ENCODE measurements around the gene LAMA4.
A peak's percentile ranks its signal among the peaks of the same experiment; 100 is the strongest.

LAMA4 gene

GRCh38 chr6:112148103-112148502 is 106.3 kb downstream of the LAMA4 start:
- DNase-seq (ENCODE audit: low read depth, low spot score), result no peak
- H3K27ac ChIP-seq (ENCODE audit: low read length), result no peak overlapping the region
- no CpG with 5 or more reads among the region's 6 CpGs for WGBS (ENCODE audit: insufficient coverage, insufficient read length)
- no peak overlapping the region for H3K4me3 ChIP-seq (ENCODE audit: low read length)
- no peaks in the 10 kb centered on the region for H3K36me3 ChIP-seq (ENCODE audit: control insufficient read depth, insufficient read depth, low read length)
- H3K27me3 ChIP-seq (ENCODE audit: control insufficient read depth, insufficient read depth, low read length), result no peaks in the 10 kb centered on the region
- H3K4me1 ChIP-seq (ENCODE audit: control insufficient read depth, insufficient read depth, low read length), result no peaks in the 10 kb centered on the region
- H3K9me3 ChIP-seq (ENCODE audit: control insufficient read depth, insufficient read depth, low read length), result no peaks in the 10 kb centered on the region

- Histone ChIP-seq H3K27me3 (ENCODE audit: control insufficient read depth, insufficient read depth, low read length) (no peaks in the 10 kb centered on the region), H3K4me3 (ENCODE audit: low read length) (no peak overlapping the region), H3K4me1 (ENCODE audit: control insufficient read depth, insufficient read depth, low read length) (no peaks in the 10 kb centered on the region), H3K27ac (ENCODE audit: low read length) (no peak overlapping the region), H3K36me3 (ENCODE audit: control insufficient read depth, insufficient read depth, low read length) (no peaks in the 10 kb centered on the region), H3K9me3 (ENCODE audit: control insufficient read depth, insufficient read depth, low read length) (no peaks in the 10 kb centered on the region)
- WGBS (ENCODE audit: insufficient coverage, insufficient read length), result no CpG with 5 or more reads among the region's 10 CpGs
- peak; percentile 20 for DNase-seq (ENCODE audit: low read depth, low spot score)
Measured at GRCh38 chr6:112145080-112145573, 109.2 kb downstream of the LAMA4 start.

GRCh38 chr6:112144145-112144926 is 110.0 kb downstream of the LAMA4 start:
- Histone ChIP-seq H3K36me3 (ENCODE audit: control insufficient read depth, insufficient read depth, low read length) (no peaks in the 10 kb centered on the region), H3K27ac (ENCODE audit: low read length) (no peak overlapping the region), H3K9me3 (ENCODE audit: control insufficient read depth, insufficient read depth, low read length) (no peaks in the 10 kb centered on the region), H3K4me1 (ENCODE audit: control insufficient read depth, insufficient read depth, low read length) (no peaks in the 10 kb centered on the region), H3K27me3 (ENCODE audit: control insufficient read depth, insufficient read depth, low read length) (no peaks in the 10 kb centered on the region), H3K4me3 (ENCODE audit: low read length) (no peak overlapping the region)
- WGBS (ENCODE audit: insufficient coverage, insufficient read length), result no CpG with 5 or more reads among the region's 12 CpGs
- no peak for DNase-seq (ENCODE audit: low read depth, low spot score)

- Histone ChIP-seq H3K9me3 (ENCODE audit: control insufficient read depth, insufficient read depth, low read length) (no peaks in the 10 kb centered on the region), H3K27me3 (ENCODE audit: control insufficient read depth, insufficient read depth, low read length) (no peaks in the 10 kb centered on the region), H3K4me3 (ENCODE audit: low read length) (no peak overlapping the region), H3K27ac (ENCODE audit: low read length) (no peak overlapping the region), H3K4me1 (ENCODE audit: control insufficient read depth, insufficient read depth, low read length) (no peaks in the 10 kb centered on the region), H3K36me3 (ENCODE audit: control insufficient read depth, insufficient read depth, low read length) (no peaks in the 10 kb centered on the region)
- no peak for DNase-seq (ENCODE audit: low read depth, low spot score)
- no CpG with 5 or more reads among the region's 2 CpGs for WGBS (ENCODE audit: insufficient coverage, insufficient read length)
Measured at GRCh38 chr6:112141707-112142106, 112.7 kb downstream of the LAMA4 start.

GRCh38 chr6:112139052-112139451 is 115.3 kb downstream of the LAMA4 start:
- Histone ChIP-seq H3K4me3 (ENCODE audit: low read length) (no peak overlapping the region), H3K27me3 (ENCODE audit: control insufficient read depth, insufficient read depth, low read length) (no peaks in the 10 kb centered on the region), H3K27ac (ENCODE audit: low read length) (no peak overlapping the region), H3K9me3 (ENCODE audit: control insufficient read depth, insufficient read depth, low read length) (no peaks in the 10 kb centered on the region), H3K36me3 (ENCODE audit: control insufficient read depth, insufficient read depth, low read length) (no peaks in the 10 kb centered on the region), H3K4me1 (ENCODE audit: control insufficient read depth, insufficient read depth, low read length) (no peaks in the 10 kb centered on the region)
- no CpG with 5 or more reads among the region's 8 CpGs for WGBS (ENCODE audit: insufficient coverage, insufficient read length)
- DNase-seq (ENCODE audit: low read depth, low spot score), result no peak

- Histone ChIP-seq H3K9me3 (ENCODE audit: control insufficient read depth, insufficient read depth, low read length) (no peaks in the 10 kb centered on the region), H3K36me3 (ENCODE audit: control insufficient read depth, insufficient read depth, low read length) (no peaks in the 10 kb centered on the region), H3K4me1 (ENCODE audit: control insufficient read depth, insufficient read depth, low read length) (no peaks in the 10 kb centered on the region), H3K27me3 (ENCODE audit: control insufficient read depth, insufficient read depth, low read length) (no peaks in the 10 kb centered on the region), H3K4me3 (ENCODE audit: low read length) (no peak overlapping the region), H3K27ac (ENCODE audit: low read length) (no peak overlapping the region)
- DNase-seq (ENCODE audit: low read depth, low spot score), result no peak
- WGBS (ENCODE audit: insufficient coverage, insufficient read length), result no CpG with 5 or more reads among the region's 3 CpGs
Measured at GRCh38 chr6:112130878-112131277, 123.5 kb downstream of the LAMA4 start.

- no peaks in the 10 kb centered on the region for H3K36me3 ChIP-seq (ENCODE audit: control insufficient read depth, insufficient read depth, low read length)
- H3K27me3 ChIP-seq (ENCODE audit: control insufficient read depth, insufficient read depth, low read length), result no peaks in the 10 kb centered on the region
- no CpG with 5 or more reads among the region's 5 CpGs for WGBS (ENCODE audit: insufficient coverage, insufficient read length)
- no peaks in the 10 kb centered on the region; the same call in 1 of the 2 replicates for H3K4me1 ChIP-seq (ENCODE audit: control insufficient read depth, insufficient read depth, low read length)
- H3K4me3 ChIP-seq (ENCODE audit: low read length), result no peak overlapping the region
- no peaks in the 10 kb centered on the region for H3K9me3 ChIP-seq (ENCODE audit: control insufficient read depth, insufficient read depth, low read length)
- no peak overlapping the region for H3K27ac ChIP-seq (ENCODE audit: low read length)
- no peak for DNase-seq (ENCODE audit: low read depth, low spot score)
Measured at GRCh38 chr6:112128208-112128607, 126.2 kb downstream of the LAMA4 start.

- Histone ChIP-seq H3K27me3 (ENCODE audit: control insufficient read depth, insufficient read depth, low read length) (no peaks in the 10 kb centered on the region), H3K27ac (ENCODE audit: low read length) (no peak overlapping the region), H3K36me3 (ENCODE audit: control insufficient read depth, insufficient read depth, low read length) (no peaks in the 10 kb centered on the region), H3K4me1 (ENCODE audit: control insufficient read depth, insufficient read depth, low read length) (no peaks in the 10 kb centered on the region; the same call in 1 of the 2 replicates), H3K9me3 (ENCODE audit: control insufficient read depth, insufficient read depth, low read length) (no peaks in the 10 kb centered on the region), H3K4me3 (ENCODE audit: low read length) (no peak overlapping the region)
- no CpG with 5 or more reads among the region's 1 CpG for WGBS (ENCODE audit: insufficient coverage, insufficient read length)
- no peak for DNase-seq (ENCODE audit: low read depth, low spot score)
Measured at GRCh38 chr6:112123982-112124381, 130.4 kb downstream of the LAMA4 start.

- no peak overlapping the region for H3K27ac ChIP-seq (ENCODE audit: low read length)
- no peak for DNase-seq (ENCODE audit: low read depth, low spot score)
Measured at GRCh38 chr6:112122756-112123155, 131.6 kb downstream of the LAMA4 start.

GRCh38 chr6:112118034-112118433 is 136.3 kb downstream of the LAMA4 start:
- no peaks in the 10 kb centered on the region for H3K9me3 ChIP-seq (ENCODE audit: control insufficient read depth, insufficient read depth, low read length)
- H3K4me3 ChIP-seq (ENCODE audit: low read length), result no peak overlapping the region
- no peak for DNase-seq (ENCODE audit: low read depth, low spot score)
- no peaks in the 10 kb centered on the region for H3K36me3 ChIP-seq (ENCODE audit: control insufficient read depth, insufficient read depth, low read length)
- H3K27me3 ChIP-seq (ENCODE audit: control insufficient read depth, insufficient read depth, low read length), result no peaks in the 10 kb centered on the region
- H3K4me1 ChIP-seq (ENCODE audit: control insufficient read depth, insufficient read depth, low read length), result no peaks in the 10 kb centered on the region
- no peak overlapping the region for H3K27ac ChIP-seq (ENCODE audit: low read length)

More at GRCh38 chr6:112122756-112123155, 131.6 kb downstream of the LAMA4 start:
- Histone ChIP-seq H3K4me1 (ENCODE audit: control insufficient read depth, insufficient read depth, low read length) (no peaks in the 10 kb centered on the region; the same call in 1 of the 2 replicates), H3K36me3 (ENCODE audit: control insufficient read depth, insufficient read depth, low read length) (no peaks in the 10 kb centered on the region), H3K4me3 (ENCODE audit: low read length) (no peak overlapping the region), H3K9me3 (ENCODE audit: control insufficient read depth, insufficient read depth, low read length) (no peaks in the 10 kb centered on the region), H3K27me3 (ENCODE audit: control insufficient read depth, insufficient read depth, low read length) (no peaks in the 10 kb centered on the region)
- no CpG with 5 or more reads among the region's 2 CpGs for whole genome bisulfite sequencing (ENCODE audit: insufficient coverage, insufficient read length)

GRCh38 chr6:112117554-112117953 is 136.8 kb downstream of the LAMA4 start:
- WGBS (ENCODE audit: insufficient coverage, insufficient read length), result no CpG with 5 or more reads among the region's 1 CpG
- H3K27me3 ChIP-seq (ENCODE audit: control insufficient read depth, insufficient read depth, low read length), result no peaks in the 10 kb centered on the region
- H3K36me3 ChIP-seq (ENCODE audit: control insufficient read depth, insufficient read depth, low read length), result no peaks in the 10 kb centered on the region
- no peak overlapping the region for H3K4me3 ChIP-seq (ENCODE audit: low read length)
- DNase-seq (ENCODE audit: low read depth, low spot score), result no peak
- H3K9me3 ChIP-seq (ENCODE audit: control insufficient read depth, insufficient read depth, low read length), result no peaks in the 10 kb centered on the region
- H3K4me1 ChIP-seq (ENCODE audit: control insufficient read depth, insufficient read depth, low read length), result no peaks in the 10 kb centered on the region
- H3K27ac ChIP-seq (ENCODE audit: low read length), result no peak overlapping the region
